Activated CD4-positive, alpha-beta T cell treated with anti-CD3 and anti-CD28 coated beads, Interleukin-10, Interleukin-2, amounts not matched to agents 100 ng/mL and 50 ng/mL, durations not matched to agents 16 hours and 8 hours (primary cell): ENCODE data around the gene SUSD2.
"Not testable (repeated sequence)": the region's sequence is repeated elsewhere in the genome, so short reads cannot be mapped to it uniquely, and the experiment has no call there.

Experiments
- DNase-seq: peaks from one replicate; pipeline ENCODE4 v3.0.0-alpha.2; 2020

Gene SUSD2

GRCh38 chr22:24216541-24217209, 35.4 kb downstream of the SUSD2 start:
- DNase-seq, result no peak

GRCh38 chr22:24217384-24217783, 36.1 kb downstream of the SUSD2 start:
- no peak for DNase-seq

GRCh38 chr22:24219750-24220149, 38.5 kb downstream of the SUSD2 start:
- no peak for DNase-seq

- DNase-seq, result no peak
Observed at GRCh38 chr22:24224468-24224867, 43.2 kb downstream of the SUSD2 start.

GRCh38 chr22:24225044-24225601, 43.8 kb downstream of the SUSD2 start:
- DNase-seq, result no peak

GRCh38 chr22:24225951-24226350, 44.7 kb downstream of the SUSD2 start:
- DNase-seq, result no peak

- peak; percentile 60 for DNase-seq
Observed at GRCh38 chr22:24230911-24231656, 49.8 kb downstream of the SUSD2 start.

GRCh38 chr22:24231706-24232105, 50.4 kb downstream of the SUSD2 start:
- DNase-seq, result no peak

GRCh38 chr22:24232124-24232523, 50.8 kb downstream of the SUSD2 start:
- no peak for DNase-seq

GRCh38 chr22:24232725-24233124, 51.4 kb downstream of the SUSD2 start:
- DNase-seq, result no peak

- DNase-seq, result no peak
Observed at GRCh38 chr22:24233235-24233634, 51.9 kb downstream of the SUSD2 start.

GRCh38 chr22:24233816-24234215, 52.5 kb downstream of the SUSD2 start:
- DNase-seq, result no peak

- DNase-seq, result no peak
Observed at GRCh38 chr22:24235315-24235714, 54.0 kb downstream of the SUSD2 start.

- no peak for DNase-seq
Observed at GRCh38 chr22:24236656-24237055, 55.4 kb downstream of the SUSD2 start.

GRCh38 chr22:24238101-24238694, 56.9 kb downstream of the SUSD2 start:
- not testable (repeated sequence) for DNase-seq
